Posterior cingulate gyrus (tissue), 11 donors: ENCODE results near the gene SP6.

Experiments
- DNase-seq, 10 donors: peaks; one replicate each; pipeline versions ENCODE4 v3.0.0 to v3.0.0-alpha.2; 2020 to 2021; ENCODE audit warnings: mixed read lengths in 3 of 10
- intact Hi-C: fragments of 100-400 bp; cut with DNase I; formaldehyde crosslinking; loops from one replicate; pipeline ENCODE4 v1.15.1; 2023

The SP6 gene

DNA sequence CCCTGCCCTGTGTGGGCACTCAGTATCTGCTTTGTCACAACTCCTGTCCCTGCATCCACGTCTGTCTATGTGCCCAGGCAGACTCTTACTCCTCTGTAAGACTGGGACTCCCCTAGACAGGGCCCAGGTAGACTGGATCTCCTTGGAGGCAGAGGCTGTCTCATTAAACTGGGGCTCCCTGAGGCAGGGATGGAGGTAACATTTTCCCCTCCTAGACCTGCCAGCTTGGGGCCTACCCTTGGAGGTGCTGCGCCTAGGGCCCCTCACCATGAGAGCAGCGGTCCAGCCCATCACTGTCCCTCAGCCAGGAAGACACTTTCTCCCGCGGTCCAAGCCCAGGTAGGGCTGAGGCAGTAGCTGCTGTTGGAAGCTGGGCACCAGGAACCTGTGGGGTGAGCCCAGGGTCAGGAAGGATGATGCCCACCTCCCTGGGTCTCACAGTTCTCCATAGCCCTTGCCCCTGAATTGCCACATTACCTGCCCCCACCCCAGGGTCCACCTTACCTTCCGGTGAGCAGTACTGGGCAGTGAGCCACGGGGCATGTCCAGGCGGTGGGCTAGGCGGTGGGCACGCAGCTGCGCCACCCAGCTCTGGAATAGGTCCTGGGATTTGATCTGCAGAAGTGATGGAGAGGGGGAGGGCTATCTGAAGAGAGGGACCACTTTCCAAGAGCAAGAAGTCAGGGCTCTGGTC, 32.8 kb downstream of the SP6 start:
- peak in 1 of 10 donors; percentile 43 for DNase-seq
- intact Hi-C loops, result no loop called here

DNA sequence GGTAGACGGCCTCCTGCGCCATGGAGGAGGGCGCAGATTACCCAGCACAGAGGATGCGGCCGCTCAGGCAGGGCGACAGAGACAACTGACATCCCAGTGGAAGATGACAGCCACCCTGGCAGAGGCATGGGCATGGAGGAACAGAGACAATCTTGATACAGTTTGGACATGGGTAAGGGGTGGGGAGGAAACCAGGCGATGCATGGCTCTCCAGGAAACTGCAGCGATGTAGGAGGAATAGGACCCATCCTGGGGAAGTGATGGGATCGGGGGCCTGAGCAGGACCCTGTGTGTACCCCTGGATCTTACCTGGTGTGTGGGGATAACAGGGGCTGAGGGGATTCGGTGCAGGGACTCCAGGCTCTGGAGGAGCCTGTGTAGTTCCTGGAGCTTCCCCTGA, 34.0 kb downstream of the SP6 start:
- intact Hi-C loops, result no loop called here
- peak in 2 of 10 donors; percentile 23 to 30 for DNase-seq

DNA sequence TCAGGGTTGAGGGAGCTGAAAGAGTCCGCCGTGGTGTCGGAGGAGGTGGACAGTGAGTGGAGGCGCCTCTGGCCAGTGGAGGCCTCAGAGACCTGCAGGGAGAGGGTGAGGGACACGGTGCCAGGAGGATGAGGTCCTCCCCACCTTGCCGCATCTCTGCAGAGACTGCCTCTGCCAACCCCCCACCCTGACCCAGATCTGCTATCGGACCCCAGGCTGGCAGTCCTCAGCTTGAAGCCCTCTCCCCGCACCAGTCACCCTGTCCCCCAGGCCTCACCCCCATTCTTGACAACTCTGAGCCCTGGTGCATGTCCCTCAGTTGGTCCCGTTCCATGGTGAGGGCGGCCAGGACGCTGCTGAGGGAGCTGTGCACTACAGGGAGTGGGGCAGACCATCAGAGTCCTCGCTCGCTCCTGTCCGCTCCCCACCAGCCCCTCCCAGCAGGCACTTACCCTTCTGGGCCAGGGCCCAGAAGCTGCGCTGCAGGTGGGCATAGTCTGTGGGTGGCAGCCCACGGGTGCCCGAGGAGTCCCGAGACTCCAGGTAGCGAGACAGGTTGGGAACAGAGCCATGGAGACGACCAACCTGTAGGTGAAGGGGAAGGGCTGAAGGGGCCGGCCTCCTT, 34.7 kb downstream of the SP6 start:
- intact Hi-C loops, result no loop called here
- DNase-seq, result peak in 2 of 10 donors; percentile 39 to 49

DNA sequence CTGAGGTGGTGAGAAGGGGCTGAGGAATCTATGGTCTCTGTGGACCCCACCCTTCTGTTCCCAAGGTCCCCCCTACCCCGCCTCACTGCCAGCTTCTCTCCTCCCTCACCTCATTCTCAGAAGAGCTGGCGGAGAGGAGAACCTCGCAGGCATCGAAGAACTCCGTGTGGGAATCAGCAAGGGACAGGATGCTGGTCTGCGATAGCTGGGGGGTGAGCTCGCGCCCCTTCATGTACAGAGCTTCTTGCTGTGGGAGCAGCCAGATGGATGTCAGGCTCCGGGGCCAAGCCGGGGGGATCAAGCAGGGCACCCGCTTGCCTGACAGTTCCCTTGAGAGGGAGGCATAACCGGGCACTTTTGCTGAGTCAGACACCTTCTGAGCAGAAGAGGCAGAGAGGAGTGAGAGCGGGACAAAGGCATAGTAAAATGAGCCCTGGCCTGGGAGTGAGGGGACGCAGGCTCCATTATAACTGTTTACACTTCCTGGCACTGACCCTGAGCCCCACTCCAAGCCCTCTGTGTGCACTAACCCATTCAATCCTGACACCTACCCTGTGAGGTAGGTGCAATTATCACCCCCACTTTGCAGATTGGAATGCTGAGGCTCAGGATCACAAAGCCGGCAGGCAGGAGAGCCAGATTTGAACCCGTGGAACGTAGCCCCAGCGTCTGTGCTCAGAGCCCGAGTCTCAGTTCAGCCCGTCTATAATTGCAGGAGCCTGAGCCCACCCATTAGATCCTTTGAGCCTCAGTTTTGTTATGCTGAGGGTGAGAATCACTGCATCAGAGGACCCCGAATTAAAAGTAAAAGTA, 35.7 kb downstream of the SP6 start:
- peak in 1 of 10 donors; percentile 30 for DNase-seq
- intact Hi-C loops, result no loop called here

DNA sequence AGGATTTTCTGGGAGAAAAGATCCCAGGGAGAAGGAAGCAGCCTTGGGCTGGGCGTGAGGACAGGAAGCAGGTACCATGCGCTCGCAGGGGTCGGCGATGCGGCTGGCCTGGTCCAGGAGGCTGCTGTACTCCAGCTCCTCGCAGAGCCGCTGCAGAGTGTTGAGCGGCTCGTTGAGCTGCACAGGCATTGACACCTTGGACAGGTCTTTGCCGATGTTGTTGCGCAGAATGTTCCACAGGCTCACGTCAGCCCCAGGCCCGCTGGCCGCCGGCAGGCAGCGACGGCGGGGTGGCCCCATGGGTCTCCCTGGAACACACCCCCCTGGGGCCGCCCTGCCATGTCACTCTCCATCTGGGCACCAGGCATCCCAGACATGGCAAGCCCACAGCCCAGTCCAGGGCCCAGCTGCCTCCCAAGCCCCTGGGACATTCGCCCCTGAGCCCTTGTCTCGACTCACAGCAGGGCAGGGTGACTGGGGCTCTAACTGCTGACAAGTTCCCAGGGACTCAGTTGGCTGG, 37.4 kb downstream of the SP6 start:
- intact Hi-C loops, result no loop called here
- peak in 1 of 10 donors; percentile 51 for DNase-seq

DNA sequence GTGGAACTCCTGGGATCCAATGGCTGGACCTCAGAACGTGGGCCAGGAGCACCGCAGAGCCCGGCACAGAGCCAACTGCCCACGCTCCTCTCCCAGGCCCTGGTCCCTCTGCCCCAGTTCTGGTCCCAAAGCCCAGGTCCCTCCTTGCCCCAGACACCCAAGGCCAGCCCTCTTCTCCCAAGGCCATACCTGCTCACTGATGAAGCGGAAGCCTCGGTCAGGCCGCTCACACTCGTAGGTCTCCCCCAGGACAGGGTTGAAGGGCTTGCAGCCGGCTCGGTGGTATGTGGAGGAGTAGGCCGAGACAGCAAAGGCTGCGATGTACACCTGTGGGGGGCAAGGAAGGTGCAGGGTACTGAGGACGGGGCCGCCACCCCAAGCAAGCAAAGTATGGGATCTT, 37.9 kb downstream of the SP6 start:
- intact Hi-C loops, result no loop called here
- peak in 1 of 10 donors; percentile 35 for DNase-seq

DNA sequence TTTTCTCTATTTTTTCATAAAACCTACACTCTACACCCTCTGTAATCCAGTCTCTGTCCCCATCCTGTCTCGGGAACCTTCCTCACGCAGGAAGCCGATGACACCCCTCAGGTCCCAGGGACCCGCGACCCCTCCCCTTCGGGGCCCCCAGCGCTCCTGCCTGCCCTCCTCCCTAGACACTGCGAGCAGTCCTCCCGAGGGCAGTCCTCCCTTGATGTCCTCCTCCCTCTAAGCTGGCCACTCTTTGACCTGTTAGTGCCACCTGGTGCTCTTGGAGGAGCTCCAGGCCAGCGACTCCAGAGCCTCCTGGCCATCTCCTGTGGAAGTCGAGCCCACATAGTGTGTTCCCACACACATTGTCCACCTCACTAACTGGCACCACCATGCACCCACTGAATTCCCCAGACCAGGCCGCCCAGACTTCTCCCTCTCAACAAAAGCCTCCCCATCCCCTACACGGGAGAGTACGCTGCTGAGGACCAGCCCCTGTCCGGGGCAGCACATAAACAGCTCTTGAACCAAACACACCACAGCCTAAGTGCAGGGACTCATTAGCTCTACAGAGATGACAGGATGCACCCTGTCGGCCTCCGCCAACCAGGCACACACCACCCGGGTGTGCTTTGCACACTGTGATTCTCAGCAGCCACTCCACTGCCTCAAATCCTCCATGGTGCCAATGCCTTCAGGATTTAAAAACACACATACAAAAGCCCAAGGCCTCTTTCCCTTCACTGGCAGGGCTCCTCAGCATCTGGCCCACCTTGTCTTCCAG, 38.6 kb downstream of the SP6 start:
- intact Hi-C loops, result no loop called here
- DNase-seq, result peak in 1 of 10 donors; percentile 54

DNA sequence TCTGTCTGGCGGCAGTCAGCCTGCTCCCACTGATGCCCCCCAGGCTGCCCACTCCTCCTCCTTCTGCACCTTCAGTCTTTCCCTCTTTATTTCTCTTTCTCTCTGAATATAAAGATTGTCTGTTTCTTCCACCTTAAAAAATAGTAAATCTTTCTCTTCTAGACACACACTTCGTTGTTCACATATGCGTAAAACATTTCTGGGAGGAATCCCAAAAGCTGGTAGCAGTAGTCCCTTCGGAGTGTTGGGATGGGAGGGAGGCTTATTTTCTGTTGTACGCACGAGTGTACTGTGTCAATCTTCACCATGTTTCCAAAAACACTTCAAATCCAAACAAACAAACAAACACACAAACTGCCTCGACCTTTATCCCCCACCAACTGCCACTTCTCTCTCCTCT, 39.3 kb downstream of the SP6 start:
- no peak for DNase-seq
- intact Hi-C loops, result no loop called here

DNA sequence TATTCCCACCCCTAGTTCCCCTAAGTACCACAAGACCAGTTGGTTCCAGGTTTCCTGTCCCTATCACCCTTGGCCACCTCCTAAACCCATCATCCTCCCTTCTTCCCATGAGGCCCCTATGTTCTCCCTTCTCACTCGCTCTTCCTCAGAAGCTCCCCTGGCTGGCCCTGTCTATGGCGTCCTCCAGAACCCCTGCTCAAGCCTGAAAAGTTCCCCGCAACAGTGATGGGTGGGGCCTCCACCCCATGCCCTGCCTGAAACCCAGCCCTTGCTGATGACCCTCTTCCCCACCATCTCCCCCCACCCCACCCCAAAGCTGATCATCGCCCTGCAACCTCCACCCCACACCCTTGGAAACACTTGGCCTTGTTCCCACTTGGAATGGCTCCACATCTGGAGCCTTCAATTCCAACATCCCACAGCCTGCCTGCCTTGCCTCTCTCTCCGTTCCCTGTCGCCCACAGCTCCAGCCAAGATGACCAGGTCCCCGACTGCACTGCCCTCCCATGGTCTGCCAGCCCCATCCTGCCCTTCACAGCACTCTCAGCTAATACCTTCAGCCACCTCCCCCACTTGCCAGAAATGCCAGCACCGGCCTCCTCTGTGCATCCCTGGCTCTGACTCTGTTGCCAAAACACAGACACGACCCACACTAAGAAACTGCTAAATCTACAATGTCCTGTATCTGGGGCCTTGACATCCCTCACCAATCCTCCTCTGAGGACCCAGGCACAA, 39.9 kb downstream of the SP6 start:
- intact Hi-C loops, result no loop called here
- DNase-seq, result no peak

DNA sequence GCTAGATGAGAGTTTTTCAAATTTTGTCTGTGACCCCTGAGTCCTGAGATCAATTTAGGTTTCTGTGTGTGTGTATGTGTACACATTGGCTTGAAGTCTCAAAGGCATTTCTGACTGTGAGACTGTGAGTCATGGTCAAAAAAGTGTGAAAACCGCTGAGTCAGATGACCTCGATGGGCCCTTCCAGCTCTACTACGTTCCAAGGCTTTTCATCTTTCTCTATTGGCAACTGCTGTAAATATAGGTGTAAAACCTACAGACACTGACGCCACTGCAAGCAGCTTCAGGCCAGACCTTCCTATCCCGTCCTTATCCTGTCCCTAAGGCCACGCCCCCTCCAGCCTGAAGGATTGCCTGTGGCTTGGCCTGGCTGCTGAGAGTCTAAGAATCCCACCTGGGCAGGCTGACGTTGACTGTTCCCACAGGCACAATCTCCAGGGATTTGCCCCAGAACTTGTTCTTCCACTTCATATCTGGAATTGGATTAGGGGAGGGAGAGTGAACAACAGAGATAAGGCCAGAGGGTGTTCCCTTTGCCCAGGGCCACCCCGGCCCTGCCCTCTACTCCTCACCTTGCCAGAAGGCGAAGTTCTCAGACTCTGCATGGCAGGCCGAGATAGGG, 40.7 kb downstream of the SP6 start:
- peak in 1 of 10 donors; percentile 54 for DNase-seq
- intact Hi-C loops, result no loop called here

DNA sequence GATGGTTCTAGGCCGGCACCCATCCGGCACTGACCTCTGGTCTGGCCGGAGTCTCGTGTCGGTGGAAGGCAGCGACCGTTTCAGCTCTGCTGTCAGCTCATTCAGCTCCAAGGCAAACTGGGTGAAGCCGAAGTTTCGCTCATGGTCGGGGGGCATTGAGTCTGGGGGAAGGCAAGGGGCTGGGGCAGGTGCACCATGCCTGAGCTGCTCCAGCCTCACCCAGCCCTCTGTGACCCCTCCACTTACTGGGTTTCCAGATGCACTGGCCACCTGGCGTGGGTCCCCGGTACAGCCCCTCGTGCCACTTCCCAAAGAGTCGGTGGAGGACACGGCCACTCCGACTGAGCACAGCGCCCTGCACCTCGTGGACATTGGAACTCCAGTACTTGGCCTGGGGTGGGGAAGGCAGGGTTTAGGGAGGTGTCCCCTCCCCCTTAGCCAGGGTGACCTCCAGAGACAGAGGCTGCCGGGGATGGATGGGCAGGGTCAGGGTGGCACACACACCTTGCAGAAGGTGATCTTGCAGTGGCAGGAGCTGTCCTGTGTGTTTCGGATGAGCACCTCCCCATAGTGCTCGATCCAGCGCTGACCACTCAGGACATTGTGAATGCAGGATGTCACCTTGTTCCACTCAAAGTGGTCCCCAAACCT, 42.0 kb downstream of the SP6 start:
- peak in 1 of 10 donors; percentile 50 for DNase-seq
- intact Hi-C loops, result no loop called here

DNA sequence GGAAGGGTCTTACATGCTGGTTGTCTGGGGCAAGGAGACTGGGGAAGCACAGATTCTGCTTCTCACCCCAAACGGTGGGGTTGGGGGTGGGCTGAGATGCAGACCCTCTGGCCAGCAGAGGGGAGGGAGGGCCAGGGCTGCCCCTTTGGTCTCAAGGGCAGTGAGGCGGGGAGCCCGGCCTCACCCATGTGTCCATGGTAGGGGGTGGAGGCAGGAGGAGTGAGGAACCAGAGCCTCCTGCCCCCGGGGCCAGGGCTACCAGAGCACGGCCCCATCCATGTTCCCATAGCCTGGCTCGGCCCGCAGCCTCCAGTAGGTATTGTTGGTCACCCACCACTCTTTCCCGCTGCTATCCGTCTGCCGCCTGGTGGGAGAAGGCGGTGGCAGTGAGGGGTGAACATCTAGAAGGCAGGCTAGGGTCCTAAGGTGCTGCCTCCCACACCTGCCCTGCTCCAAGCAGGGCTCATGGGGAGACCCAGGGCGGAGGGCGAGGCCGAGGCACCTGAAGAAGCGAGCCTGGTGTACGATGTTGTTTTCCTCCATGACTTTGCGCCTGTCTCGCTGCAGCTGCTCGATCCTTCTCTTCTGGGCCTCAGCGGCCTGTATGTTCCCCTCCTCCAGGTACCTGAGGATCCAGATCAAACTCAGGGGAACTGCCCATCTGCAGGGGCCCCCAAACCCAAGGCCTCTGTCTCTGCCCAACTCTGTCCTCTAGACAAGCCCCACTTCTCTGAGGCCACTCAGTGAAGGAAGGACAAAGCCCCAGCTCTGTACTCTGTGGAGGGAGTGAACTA, 42.7 kb downstream of the SP6 start:
- no peak for DNase-seq
- intact Hi-C loops, result no loop called here

DNA sequence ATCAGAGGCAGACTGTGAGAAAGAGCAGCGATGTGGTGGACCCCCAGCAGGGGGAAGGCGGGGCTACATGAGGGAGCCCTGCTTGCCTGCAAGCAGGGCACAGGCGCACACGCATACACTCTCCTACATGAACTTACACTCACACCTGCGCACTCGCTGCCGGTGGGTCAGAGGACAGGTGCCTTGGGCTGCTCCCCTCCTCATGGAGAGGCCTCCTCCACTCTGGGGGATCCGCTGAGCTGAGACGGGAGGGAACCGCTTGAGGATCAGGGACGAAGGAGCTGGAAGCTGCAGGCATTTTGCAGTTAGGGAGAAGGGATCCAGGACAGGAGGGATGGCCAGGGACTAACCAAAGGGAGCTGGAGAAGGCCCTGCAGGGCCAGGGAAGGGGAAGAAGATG, 43.5 kb downstream of the SP6 start:
- intact Hi-C loops, result no loop called here
- DNase-seq, result no peak

DNA sequence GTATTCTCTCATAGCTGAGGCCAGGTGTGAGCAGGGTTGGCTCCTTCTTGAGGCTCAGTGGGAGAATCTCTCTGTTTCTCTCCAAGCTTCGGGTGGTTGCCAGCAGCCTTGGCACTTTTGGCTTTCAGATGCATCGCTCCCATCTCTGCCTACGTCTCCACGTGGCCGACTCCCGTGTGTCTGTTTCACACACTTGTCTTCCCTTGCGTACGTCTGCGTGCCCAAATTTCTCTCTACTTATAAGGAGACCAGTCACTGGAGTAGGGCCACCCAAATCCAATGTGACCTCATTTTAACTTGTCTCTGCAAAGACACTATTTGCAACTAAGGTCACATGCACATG, 44.1 kb downstream of the SP6 start:
- DNase-seq, result peak in 7 of 10 donors; percentile 33 to 92 (median 77)
- intact Hi-C loops, result no loop called here

DNA sequence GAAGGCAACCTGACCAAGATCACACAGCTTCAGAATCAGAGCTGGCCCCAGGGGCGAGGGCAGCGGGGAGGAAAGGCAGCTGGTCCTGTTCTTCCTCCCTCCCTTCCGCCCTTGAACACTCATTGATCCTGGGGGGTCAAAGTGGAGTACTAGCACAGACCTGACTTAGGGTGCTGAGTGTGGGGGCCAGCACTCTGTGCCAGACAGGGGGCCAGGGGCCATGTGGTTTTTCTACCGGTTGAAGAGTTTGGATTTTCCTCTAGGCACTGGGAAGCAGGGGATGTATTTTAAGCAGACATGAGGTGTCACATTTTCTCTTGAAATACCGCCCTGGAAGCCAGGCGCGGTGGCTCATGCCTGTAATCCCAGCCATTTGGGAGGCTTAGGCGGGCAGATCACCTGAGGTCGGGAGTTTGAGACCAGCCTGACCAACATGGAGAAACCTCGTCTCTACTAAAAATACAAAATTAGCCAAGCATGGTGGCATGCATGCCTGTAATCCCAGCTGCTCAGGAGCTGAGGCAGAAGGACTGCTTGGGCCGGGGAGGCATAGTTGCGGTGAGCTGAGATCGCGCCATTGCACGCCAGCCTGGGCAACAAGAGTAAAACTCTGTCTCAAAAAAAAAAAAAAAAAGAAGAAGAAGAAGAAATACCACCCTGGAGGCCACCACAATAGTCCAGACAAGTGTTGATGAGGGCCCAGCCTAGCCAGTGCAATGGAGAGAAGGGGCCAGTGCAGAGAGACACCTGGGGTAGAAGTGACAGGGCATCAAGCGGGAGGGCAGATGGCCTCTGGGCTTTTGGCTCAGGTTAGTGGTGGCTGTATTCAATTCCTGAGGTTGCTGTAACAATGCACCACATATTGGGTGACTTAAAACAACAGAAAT, 44.7 kb downstream of the SP6 start:
- DNase-seq, result no peak
- intact Hi-C loops, result no loop called here

DNA sequence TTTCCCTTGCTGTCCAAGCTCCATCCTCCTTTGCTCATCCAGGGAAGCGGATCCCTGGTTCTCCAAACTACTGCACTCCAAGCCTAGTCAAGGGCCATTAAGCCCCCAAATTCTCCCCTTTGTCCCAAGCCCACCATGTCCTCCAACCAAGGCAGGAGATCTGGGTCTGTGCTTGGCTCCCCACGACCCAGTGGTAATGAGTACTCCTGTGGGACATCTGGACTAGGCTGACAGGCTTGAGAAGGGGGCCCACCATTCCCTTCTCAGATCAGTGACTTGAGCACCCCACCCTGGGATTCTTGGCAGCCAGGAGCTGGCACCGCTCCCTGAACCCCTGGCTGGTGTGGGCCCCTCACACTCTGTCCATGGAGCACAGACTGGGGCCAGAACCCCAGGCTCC, 46.5 kb downstream of the SP6 start:
- intact Hi-C loops, result no loop called here
- DNase-seq, result no peak

DNA sequence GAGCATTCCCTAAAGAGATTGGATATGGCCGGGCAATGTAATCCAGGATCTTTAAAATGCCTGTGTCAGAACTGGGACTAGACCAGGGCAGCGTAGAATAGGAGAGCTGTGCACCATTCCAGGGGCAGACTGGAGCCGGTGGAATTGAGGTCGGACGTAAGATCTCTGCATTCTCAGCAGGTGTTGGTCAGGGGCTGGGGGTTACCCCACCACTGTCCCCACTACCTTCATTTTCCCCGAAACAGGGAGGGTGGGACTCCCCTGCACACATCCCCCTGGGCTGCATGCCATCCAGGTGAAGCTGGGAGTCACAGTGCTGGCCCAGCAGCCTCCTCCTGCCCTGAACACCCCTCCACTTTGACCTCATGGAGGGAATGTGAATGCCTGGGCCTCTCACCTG, 47.2 kb downstream of the SP6 start:
- DNase-seq, result no peak
- intact Hi-C loops, result no loop called here
